PC-3 (cell line): ENCODE data around the gene CNPY1.

Experiments used
- CTCF ChIP-seq: fragments of 300-600 bp; sonication (generic); conservative IDR thresholded peaks from 2 replicates; pipeline ENCODE4 v1.5.1; 2017; ENCODE audit warnings: antibody characterized with exemption, low read depth, mild to moderate bottlenecking, low read length
- EZH2 ChIP-seq: fragments of 300-600 bp; sonication (generic); IDR thresholded peaks from one replicate; pipeline ENCODE4 v1.6.1; 2017; ENCODE audit warnings: antibody characterized with exemption, mild to moderate bottlenecking, low read length; ENCODE audit not compliant: unreplicated experiment
- EZH2phosphoT487 ChIP-seq: fragments of 300-600 bp; sonication (generic); IDR thresholded peaks from 2 replicates; pipeline ENCODE4 v1.6.1; 2018; ENCODE audit warnings: mild to moderate bottlenecking, antibody characterized with exemption, low read length, borderline replicate concordance

- TF ChIP-seq CTCF, result no peak
- TF ChIP-seq EZH2, result no peak
- no peak for TF ChIP-seq EZH2phosphoT487
These were observed 35.6 kb upstream of the CNPY1 start for GRCh38 chr7:155581954-155582353.
